GM21390 (cell line): Measurements from ENCODE around the gene TLCD1.

ENCODE experiments used
- ATAC-seq: cut with Tn5 transposase; IDR thresholded peaks from one replicate; pipeline ENCODE4 v1.9.1; 2021; ENCODE audit not compliant: unreplicated experiment

TLCD1 gene

GRCh38 chr17:28689011-28689410 lies 37.0 kb downstream of the TLCD1 start:
- ATAC-seq: no peak

GRCh38 chr17:28688481-28688880 lies 37.6 kb downstream of the TLCD1 start:
- no peak for ATAC-seq

GRCh38 chr17:28686296-28686695 lies 39.7 kb downstream of the TLCD1 start:
- ATAC-seq: no peak

GRCh38 chr17:28685366-28685765 lies 40.7 kb downstream of the TLCD1 start:
- ATAC-seq: no peak

- no peak for ATAC-seq
These were observed 41.1 kb downstream of the TLCD1 start for GRCh38 chr17:28684963-28685362.

GRCh38 chr17:28682655-28683054 lies 43.4 kb downstream of the TLCD1 start:
- no peak for ATAC-seq

GRCh38 chr17:28675980-28676379 lies 50.1 kb downstream of the TLCD1 start:
- no peak for ATAC-seq

GRCh38 chr17:28675490-28675889 lies 50.5 kb downstream of the TLCD1 start:
- no peak for ATAC-seq
